ENCODE measurements around the gene LPP.

GRCh38 chr3:188287762-188288505 is 134.0 kb downstream of the LPP start:
- TF ChIP-seq CTCF (IDR thresholded peaks at IDR 0.05) = no peak
- TF ChIP-seq POLR2A (IDR thresholded peaks at IDR 0.05) = no peak
- TF ChIP-seq EP300 (IDR thresholded peaks at IDR 0.05; ENCODE audit: low read depth) = no peak
